HG03135 (cell line): ENCODE data around the gene MRPL9.

Source experiments
- ATAC-seq: cut with Tn5 transposase; IDR thresholded peaks from one replicate; pipeline ENCODE4 v1.9.1; 2021; ENCODE audit warnings: mild to moderate bottlenecking, moderate library complexity; ENCODE audit not compliant: unreplicated experiment

MRPL9 gene

GRCh38 chr1:151762941-151763921 lies at the start of gene MRPL9:
Gene MRPL9 (minus strand): TSS chr1:151763496. CDS start chr1:151763479, 17 bp downstream.
- peak; percentile 88 for ATAC-seq

GRCh38 chr1:151811181-151811580 lies 47.9 kb upstream of the MRPL9 start:
- no peak for ATAC-seq

- ATAC-seq = no peak
These were observed 46.8 kb upstream of the MRPL9 start for GRCh38 chr1:151809985-151810556.

GRCh38 chr1:151809290-151809984 lies 46.1 kb upstream of the MRPL9 start:
- no peak for ATAC-seq

GRCh38 chr1:151807766-151808165 lies 44.5 kb upstream of the MRPL9 start:
- ATAC-seq = no peak

GRCh38 chr1:151807131-151807530 lies 43.8 kb upstream of the MRPL9 start:
- no peak for ATAC-seq

GRCh38 chr1:151806170-151806569 lies 42.9 kb upstream of the MRPL9 start:
- ATAC-seq = no peak

- no peak for ATAC-seq
These were observed 41.9 kb upstream of the MRPL9 start, which contains the start of gene LINGO4 for GRCh38 chr1:151805066-151805820. Gene LINGO4 (minus strand): TSS chr1:151805419. CDS start chr1:151802704, 2,715 bp downstream.

GRCh38 chr1:151803915-151804314 lies 40.6 kb upstream of the MRPL9 start:
- no peak for ATAC-seq

GRCh38 chr1:151803164-151803563 lies 39.9 kb upstream of the MRPL9 start:
- ATAC-seq = no peak

- no peak for ATAC-seq
These were observed 39.1 kb upstream of the MRPL9 start for GRCh38 chr1:151802372-151802771.

GRCh38 chr1:151801846-151802245 lies 38.5 kb upstream of the MRPL9 start:
- no peak for ATAC-seq

- no peak for ATAC-seq
These were observed 38.1 kb upstream of the MRPL9 start for GRCh38 chr1:151801310-151801820.

GRCh38 chr1:151800830-151801229 lies 37.5 kb upstream of the MRPL9 start:
- no peak for ATAC-seq

GRCh38 chr1:151799179-151800022 lies 36.1 kb upstream of the MRPL9 start:
- no peak for ATAC-seq

GRCh38 chr1:151798571-151798970 lies 35.3 kb upstream of the MRPL9 start:
- ATAC-seq = no peak

GRCh38 chr1:151790940-151791651 lies 27.8 kb upstream of the MRPL9 start:
- ATAC-seq = no peak

GRCh38 chr1:151790071-151790939 lies 27.0 kb upstream of the MRPL9 start, which contains the start of gene TDRKH:
Gene TDRKH (minus strand): TSS chr1:151790500. CDS start chr1:151783022, 7,478 bp downstream.
- ATAC-seq = peak; percentile 97
